GM12878 (cell line): ENCODE measurements around the gene FLT3LG. TPM values are rescaled to one million over a fixed set of nuclear protein-coding genes. Genes with fewer than 3 reads are reported as not detected.
A peak's percentile ranks its signal among the peaks of the same experiment; 100 is the strongest.

Source experiments
- BMI1 ChIP-seq: fragments of 450-650 bp; IDR thresholded peaks from 2 replicates; pipeline ENCODE4 v1.6.1; 2016; ENCODE audit warnings: mild to moderate bottlenecking, moderate library complexity, borderline replicate concordance
- CBX5 ChIP-seq: sonication (generic); IDR thresholded peaks from 2 replicates; pipeline ENCODE4 v1.6.1; 2016; ENCODE audit warnings: low read depth, moderate library complexity, mild to moderate bottlenecking, inconsistent platforms
- CHD1 ChIP-seq: IDR thresholded peaks from 2 replicates; pipeline ENCODE4 v1.6.1; 2012; ENCODE audit warnings: low read depth, low read length, improper control_type of control experiment
- EGR1 ChIP-seq, 2 experiments: IDR thresholded peaks; 1 replicate in 1 of 2; 2 replicates in 1 of 2; pipeline ENCODE4 v1.6.1; 2011 to 2012; ENCODE audit warnings: low read depth in 2 of 2, low read length in 2 of 2, borderline replicate concordance in 1 of 2, mild to moderate bottlenecking in 1 of 2, moderate library complexity in 1 of 2
- ETV6 ChIP-seq, 2 experiments: fragments of 450-650 bp in 1 of 2; IDR thresholded peaks in 1 of 2; conservative IDR thresholded peaks in 1 of 2; 2 replicates each; pipeline ENCODE4 v1.6.1; 2014; ENCODE audit warnings: antibody characterized with exemption in 1 of 2, borderline replicate concordance in 1 of 2, low read depth in 1 of 2, mild to moderate bottlenecking in 1 of 2, moderate library complexity in 1 of 2
- FOXK2 ChIP-seq: fragments of 450-650 bp; IDR thresholded peaks from 2 replicates; pipeline ENCODE4 v1.6.1; 2017; ENCODE audit warnings: mild to moderate bottlenecking, moderate library complexity
- GATAD2B ChIP-seq: fragments of 450-650 bp; conservative IDR thresholded peaks from 2 replicates; pipeline ENCODE4 v1.6.1; 2017; ENCODE audit warnings: low read depth, mild to moderate bottlenecking, moderate library complexity
- HCFC1 ChIP-seq: fragments of 150-350 bp; IDR thresholded peaks from 2 replicates; pipeline ENCODE4 v1.6.1; 2014; ENCODE audit warnings: low read length
- IKZF1 ChIP-seq: fragments of 450-650 bp; conservative IDR thresholded peaks from 2 replicates; pipeline ENCODE4 v1.6.1; 2017; ENCODE audit warnings: antibody characterized with exemption, mild to moderate bottlenecking
- MXI1 ChIP-seq: fragments of 150-350 bp; IDR thresholded peaks from 2 replicates; pipeline ENCODE4 v1.6.1; 2011; ENCODE audit warnings: low read depth, mild to moderate bottlenecking, inconsistent platforms, low read length, improper control_type of control experiment
- MYB ChIP-seq: fragments of 150-350 bp; IDR thresholded peaks from 2 replicates; pipeline ENCODE4 v1.6.1; 2014; ENCODE audit warnings: mild to moderate bottlenecking, low read depth, low read length, borderline replicate concordance
- PAX5 ChIP-seq: IDR thresholded peaks from 2 replicates; pipeline ENCODE4 v1.6.1; 2011; ENCODE audit warnings: low read depth, low read length, borderline replicate concordance
- PAX8 ChIP-seq: fragments of 450-650 bp; IDR thresholded peaks from 2 replicates; pipeline ENCODE4 v1.6.1; 2017; ENCODE audit warnings: mild to moderate bottlenecking, moderate library complexity
- RFX5 ChIP-seq: IDR thresholded peaks from 2 replicates; pipeline ENCODE4 v1.6.1; 2011; ENCODE audit warnings: low read depth, low read length, improper control_type of control experiment
- SMAD1 ChIP-seq: fragments of 450-650 bp; IDR thresholded peaks from 2 replicates; pipeline ENCODE4 v1.6.1; 2018; ENCODE audit warnings: mild to moderate bottlenecking, low read depth; ENCODE audit not compliant: partially characterized antibody
- SREBF2 ChIP-seq: IDR thresholded peaks from 2 replicates; pipeline ENCODE4 v1.6.1; 2012; ENCODE audit warnings: mild to moderate bottlenecking, low read length
- SRF ChIP-seq, 2 experiments: IDR thresholded peaks; 2 replicates each; pipeline ENCODE4 v1.6.1; 2011; ENCODE audit warnings: low read depth in 2 of 2, low read length in 2 of 2, mild to moderate bottlenecking in 1 of 2, moderate library complexity in 1 of 2
- STAT3 ChIP-seq: IDR thresholded peaks from 2 replicates; pipeline ENCODE4 v1.6.1; 2011; ENCODE audit warnings: low read depth, low read length, improper control_type of control experiment
- TCF12 ChIP-seq: IDR thresholded peaks from 2 replicates; pipeline ENCODE4 v1.6.1; 2011; ENCODE audit warnings: low read depth, mild to moderate bottlenecking, low read length
- TCF7 ChIP-seq: IDR thresholded peaks from 2 replicates; pipeline ENCODE4 v1.6.1; 2014; ENCODE audit warnings: antibody characterized with exemption, borderline replicate concordance
- ZNF217 ChIP-seq: fragments of 450-650 bp; IDR thresholded peaks from 2 replicates; pipeline ENCODE4 v1.6.1; 2017; ENCODE audit warnings: antibody characterized with exemption, mild to moderate bottlenecking
- ZZZ3 ChIP-seq: IDR thresholded peaks from 2 replicates; pipeline ENCODE4 v1.6.1; 2011; ENCODE audit warnings: low read depth; ENCODE audit not compliant: control insufficient read depth, insufficient read length
- polyA plus RNA-seq, 11 experiments: library from polyadenylated mRNA; depleted of rRNA in 4 of 11; unstranded in 6 of 11; stranded (reverse) in 5 of 11; fragments of >200 nt; fragmentation: Nextera tagmentation in 4 of 11; fragmentation: Illumina TruSeq in 1 of 11; extraction: Ambion mirVana in 4 of 11; extraction: Trizol in 1 of 11; gene quantifications; 1 replicate in 1 of 11; 2 replicates in 10 of 11; pipeline versions ENCODE4 v1.2.1 to v1.2.3, GENCODE V29; 2011 to 2016; ENCODE audit warnings: inconsistent platforms in 2 of 11, missing spikeins in 2 of 11, low read depth in 1 of 11
- total RNA-seq, 4 experiments: library from RNA; depleted of rRNA in 3 of 4; stranded (reverse); fragments of >200 nt in 3 of 4; fragmentation: Illumina TruSeq in 1 of 4; extraction: Trizol in 1 of 4; gene quantifications; 2 replicates each; pipeline versions ENCODE4 v1.2.1 to v1.2.3, GENCODE V29; 2013 to 2021
- TF ChIP-seq, protein P1 (sequence below): IDR thresholded peaks from 2 replicates; pipeline ENCODE4 v1.6.1; 2011; ENCODE audit warnings: borderline replicate concordance, low read depth, mild to moderate bottlenecking, moderate library complexity, mixed read lengths, low read length; ENCODE audit not compliant: insufficient read depth; ENCODE audit errors: extremely low read length
- TF ChIP-seq, protein P2 (sequence below): fragments of 450-650 bp; IDR thresholded peaks from 2 replicates; pipeline ENCODE4 v1.6.1; 2017; ENCODE audit warnings: mild to moderate bottlenecking, moderate library complexity
- TF ChIP-seq, protein P3 (sequence below): fragments of 450-650 bp; conservative IDR thresholded peaks from 2 replicates; pipeline ENCODE4 v1.6.1; 2017; ENCODE audit warnings: mild to moderate bottlenecking, moderate library complexity

Gene FLT3LG
- total and polyA plus RNA-seq, 10 of the 15 experiments (the other 5 are each of a cell fraction or from before 2014, with no cell fraction given) = 0.68 to 13.1 (median 4.3) TPM

DNA sequence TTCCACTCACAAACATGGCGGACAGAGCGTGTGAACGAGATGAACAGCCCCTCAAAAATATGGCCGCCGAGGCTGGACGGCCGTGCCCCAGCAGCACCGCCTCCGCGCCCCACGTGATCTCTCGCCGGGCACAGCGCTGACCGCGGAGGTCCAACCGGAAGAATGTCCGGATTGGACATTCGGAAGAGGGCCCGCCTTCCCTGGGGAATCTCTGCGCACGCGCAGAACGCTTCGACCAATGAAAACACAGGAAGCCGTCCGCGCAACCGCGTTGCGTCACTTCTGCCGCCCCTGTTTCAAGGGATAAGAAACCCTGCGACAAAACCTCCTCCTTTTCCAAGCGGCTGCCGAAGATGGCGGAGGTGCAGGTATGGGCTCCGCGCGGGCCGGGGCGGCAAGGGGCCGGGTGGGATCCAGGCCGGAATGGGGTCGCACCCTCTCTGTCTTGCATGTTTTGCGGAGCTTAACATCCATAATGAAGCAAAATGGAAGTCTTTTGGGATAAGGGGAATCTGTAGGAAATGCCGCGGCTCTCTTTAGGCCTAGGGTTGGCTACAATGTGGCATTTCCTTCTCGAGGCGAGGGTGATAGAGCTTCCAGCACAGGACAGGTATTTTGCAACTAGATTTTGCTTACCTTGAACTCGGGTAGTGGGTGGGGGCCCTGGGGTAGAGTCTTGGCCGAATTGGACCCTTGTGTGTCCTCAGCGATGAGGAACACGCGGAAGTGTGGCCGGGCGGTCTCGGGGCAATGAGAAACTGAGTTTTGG lies 13.4 kb downstream of the FLT3LG start, which contains the start of gene RPL13A (continued):
- peak; percentile 20 to 72 for TF ChIP-seq EGR1 (IDR thresholded peaks at IDR 0.05; ENCODE audit: borderline replicate concordance in 1 of 2, low read depth in 2 of 2, low read length in 2 of 2)
- TF ChIP-seq, protein P1, sequence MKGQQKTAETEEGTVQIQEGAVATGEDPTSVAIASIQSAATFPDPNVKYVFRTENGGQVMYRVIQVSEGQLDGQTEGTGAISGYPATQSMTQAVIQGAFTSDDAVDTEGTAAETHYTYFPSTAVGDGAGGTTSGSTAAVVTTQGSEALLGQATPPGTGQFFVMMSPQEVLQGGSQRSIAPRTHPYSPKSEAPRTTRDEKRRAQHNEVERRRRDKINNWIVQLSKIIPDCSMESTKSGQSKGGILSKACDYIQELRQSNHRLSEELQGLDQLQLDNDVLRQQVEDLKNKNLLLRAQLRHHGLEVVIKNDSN = peak; percentile 97
- TF ChIP-seq FOXK2 = no peak
- TF ChIP-seq HCFC1 = peak; percentile 79
- no peak for TF ChIP-seq SREBF2
- TF ChIP-seq, protein P2, sequence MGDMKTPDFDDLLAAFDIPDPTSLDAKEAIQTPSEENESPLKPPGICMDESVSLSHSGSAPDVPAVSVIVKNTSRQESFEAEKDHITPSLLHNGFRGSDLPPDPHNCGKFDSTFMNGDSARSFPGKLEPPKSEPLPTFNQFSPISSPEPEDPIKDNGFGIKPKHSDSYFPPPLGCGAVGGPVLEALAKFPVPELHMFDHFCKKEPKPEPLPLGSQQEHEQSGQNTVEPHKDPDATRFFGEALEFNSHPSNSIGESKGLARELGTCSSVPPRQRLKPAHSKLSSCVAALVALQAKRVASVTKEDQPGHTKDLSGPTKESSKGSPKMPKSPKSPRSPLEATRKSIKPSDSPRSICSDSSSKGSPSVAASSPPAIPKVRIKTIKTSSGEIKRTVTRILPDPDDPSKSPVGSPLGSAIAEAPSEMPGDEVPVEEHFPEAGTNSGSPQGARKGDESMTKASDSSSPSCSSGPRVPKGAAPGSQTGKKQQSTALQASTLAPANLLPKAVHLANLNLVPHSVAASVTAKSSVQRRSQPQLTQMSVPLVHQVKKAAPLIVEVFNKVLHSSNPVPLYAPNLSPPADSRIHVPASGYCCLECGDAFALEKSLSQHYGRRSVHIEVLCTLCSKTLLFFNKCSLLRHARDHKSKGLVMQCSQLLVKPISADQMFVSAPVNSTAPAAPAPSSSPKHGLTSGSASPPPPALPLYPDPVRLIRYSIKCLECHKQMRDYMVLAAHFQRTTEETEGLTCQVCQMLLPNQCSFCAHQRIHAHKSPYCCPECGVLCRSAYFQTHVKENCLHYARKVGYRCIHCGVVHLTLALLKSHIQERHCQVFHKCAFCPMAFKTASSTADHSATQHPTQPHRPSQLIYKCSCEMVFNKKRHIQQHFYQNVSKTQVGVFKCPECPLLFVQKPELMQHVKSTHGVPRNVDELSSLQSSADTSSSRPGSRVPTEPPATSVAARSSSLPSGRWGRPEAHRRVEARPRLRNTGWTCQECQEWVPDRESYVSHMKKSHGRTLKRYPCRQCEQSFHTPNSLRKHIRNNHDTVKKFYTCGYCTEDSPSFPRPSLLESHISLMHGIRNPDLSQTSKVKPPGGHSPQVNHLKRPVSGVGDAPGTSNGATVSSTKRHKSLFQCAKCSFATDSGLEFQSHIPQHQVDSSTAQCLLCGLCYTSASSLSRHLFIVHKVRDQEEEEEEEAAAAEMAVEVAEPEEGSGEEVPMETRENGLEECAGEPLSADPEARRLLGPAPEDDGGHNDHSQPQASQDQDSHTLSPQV = no peak; the same call in 1 of the 2 replicates
- TF ChIP-seq TCF7 = no peak
- TF ChIP-seq PAX8 = no peak
- peak; percentile 83; the same call in 1 of the 2 replicates for TF ChIP-seq TCF12
- no peak for TF ChIP-seq BMI1
- TF ChIP-seq CBX5 = no peak
- no peak for TF ChIP-seq GATAD2B
- TF ChIP-seq SRF (IDR thresholded peaks at IDR 0.05; ENCODE audit: low read depth in 2 of 2, low read length in 2 of 2) = no peak
- TF ChIP-seq RFX5 = peak; percentile 82
- TF ChIP-seq ZZZ3 = no peak
- TF ChIP-seq IKZF1 = peak; percentile 92
- TF ChIP-seq MYB = no peak
- TF ChIP-seq STAT3 = no peak
- TF ChIP-seq CHD1 = peak; percentile 93; the same call in 1 of the 2 replicates
- TF ChIP-seq, protein P3, sequence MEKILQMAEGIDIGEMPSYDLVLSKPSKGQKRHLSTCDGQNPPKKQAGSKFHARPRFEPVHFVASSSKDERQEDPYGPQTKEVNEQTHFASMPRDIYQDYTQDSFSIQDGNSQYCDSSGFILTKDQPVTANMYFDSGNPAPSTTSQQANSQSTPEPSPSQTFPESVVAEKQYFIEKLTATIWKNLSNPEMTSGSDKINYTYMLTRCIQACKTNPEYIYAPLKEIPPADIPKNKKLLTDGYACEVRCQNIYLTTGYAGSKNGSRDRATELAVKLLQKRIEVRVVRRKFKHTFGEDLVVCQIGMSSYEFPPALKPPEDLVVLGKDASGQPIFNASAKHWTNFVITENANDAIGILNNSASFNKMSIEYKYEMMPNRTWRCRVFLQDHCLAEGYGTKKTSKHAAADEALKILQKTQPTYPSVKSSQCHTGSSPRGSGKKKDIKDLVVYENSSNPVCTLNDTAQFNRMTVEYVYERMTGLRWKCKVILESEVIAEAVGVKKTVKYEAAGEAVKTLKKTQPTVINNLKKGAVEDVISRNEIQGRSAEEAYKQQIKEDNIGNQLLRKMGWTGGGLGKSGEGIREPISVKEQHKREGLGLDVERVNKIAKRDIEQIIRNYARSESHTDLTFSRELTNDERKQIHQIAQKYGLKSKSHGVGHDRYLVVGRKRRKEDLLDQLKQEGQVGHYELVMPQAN = peak; percentile 87
- TF ChIP-seq ZNF217 = no peak
- TF ChIP-seq PAX5 = peak; percentile 58; the same call in 1 of the 2 replicates
- no peak; the same call in 1 of the 2 replicates for TF ChIP-seq MXI1
- no peak for TF ChIP-seq ETV6 (conservative IDR thresholded peaks at IDR 0.05 in 1 of 2, IDR thresholded peaks at IDR 0.05 in 1 of 2; ENCODE audit: borderline replicate concordance in 1 of 2, low read depth in 1 of 2)
- peak; percentile 93 for TF ChIP-seq SMAD1
